Mammary epithelial cell (primary cell): Measurements from ENCODE around the gene ASIC2.

Experiments used
- CTCF ChIP-seq, 2 donors: IDR thresholded peaks in 1 of 2; conservative IDR thresholded peaks in 1 of 2; 2 replicates each; pipeline ENCODE4 v1.5.1; 2011 to 2012; ENCODE audit warnings: inconsistent platforms in 2 of 2, low read length in 2 of 2, mild to moderate bottlenecking in 2 of 2, control low read depth in 1 of 2, low read depth in 1 of 2; ENCODE audit not compliant: insufficient read depth in 1 of 2; ENCODE audit errors: extremely low read depth in 1 of 2
- EZH2 ChIP-seq: IDR thresholded peaks from 2 replicates; pipeline ENCODE4 v1.6.1; 2012; ENCODE audit warnings: low read length, inconsistent platforms, borderline replicate concordance

DNA sequence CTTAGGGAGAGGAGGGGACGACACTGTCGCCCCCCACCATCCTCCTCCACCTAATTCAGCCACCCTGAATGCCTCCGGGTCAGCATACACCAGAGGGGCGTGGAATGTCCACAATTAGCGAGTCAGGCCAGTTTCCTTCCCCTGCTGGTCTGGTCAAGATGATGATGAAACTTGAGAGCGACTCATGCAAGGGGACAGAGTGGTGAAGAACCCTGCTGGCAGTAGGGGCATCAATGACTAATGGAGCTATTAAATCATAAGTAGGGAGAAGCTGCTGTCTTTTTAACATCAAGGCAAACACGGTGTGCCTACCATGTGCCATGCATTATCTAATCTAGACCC lies 294.2 kb downstream of the ASIC2 start:
- TF ChIP-seq CTCF (conservative IDR thresholded peaks at IDR 0.05 in 1 of 2, IDR thresholded peaks at IDR 0.05 in 1 of 2; ENCODE audit: extremely low read depth in 1 of 2, insufficient read depth in 1 of 2, low read depth in 1 of 2, low read length in 2 of 2) (no peak), EZH2 (no peak)
